K562 (cell line): ENCODE measurements around the gene DRC1. TPM values are rescaled to one million over a fixed set of nuclear protein-coding genes. Genes with fewer than 3 reads are reported as not detected.
A peak's percentile ranks its signal among the peaks of the same experiment; 100 is the strongest.

Experiments used
- BHLHE40 ChIP-seq: IDR thresholded peaks from 2 replicates; pipeline ENCODE4 v1.6.1; 2011; ENCODE audit warnings: low read length, improper control_type of control experiment
- CC2D1A ChIP-seq: fragments of 450-650 bp; IDR thresholded peaks from 2 replicates; pipeline ENCODE4 v1.6.1; 2017; ENCODE audit warnings: mild to moderate bottlenecking
- ESRRA ChIP-seq: fragments of 450-650 bp; IDR thresholded peaks from 2 replicates; pipeline ENCODE4 v1.6.1; 2014; ENCODE audit warnings: low read depth, mild to moderate bottlenecking, moderate library complexity, borderline replicate concordance
- ESRRB ChIP-seq: fragments of 250-450 bp; sonication (Bioruptor Pico); IDR thresholded peaks from 2 replicates; pipeline ENCODE4 v1.5.0; 2020; ENCODE audit warnings: mild to moderate bottlenecking, moderate library complexity, borderline replicate concordance
- FUS ChIP-seq: fragments of 200-400 bp; formaldehyde crosslinking; optimal IDR thresholded peaks from 2 replicates; pipeline ENCODE3; 2017; ENCODE audit warnings: low read depth, low read length
- HMGN3 ChIP-seq: IDR thresholded peaks from 2 replicates; pipeline ENCODE4 v1.6.1; 2011; ENCODE audit warnings: borderline replicate concordance, low read depth, mild to moderate bottlenecking, mixed read lengths, low read length; ENCODE audit not compliant: insufficient read length; ENCODE audit errors: extremely low read depth
- L3MBTL2 ChIP-seq: fragments of 450-650 bp; IDR thresholded peaks from 2 replicates; pipeline ENCODE4 v1.6.1; 2016; ENCODE audit warnings: mild to moderate bottlenecking, moderate library complexity
- MAZ ChIP-seq, 2 experiments: fragments of 450-650 bp in 1 of 2; sonication (generic) in 1 of 2; formaldehyde crosslinking; IDR thresholded peaks in 1 of 2; conservative IDR thresholded peaks in 1 of 2; 2 replicates each; pipeline versions ENCODE4 v1.4.0 to v1.5.0; 2020; ENCODE audit warnings: mild to moderate bottlenecking in 1 of 2, missing genetic modification reagents in 1 of 2
- MED1 ChIP-seq: sonication (generic); formaldehyde crosslinking; IDR thresholded peaks from 2 replicates; pipeline ENCODE4 v1.8.1; 2023; ENCODE audit warnings: missing genetic modification reagents, borderline replicate concordance
- MTA1 ChIP-seq: fragments of 450-650 bp; IDR thresholded peaks from 2 replicates; pipeline ENCODE4 v1.6.1; 2017; ENCODE audit warnings: borderline replicate concordance
- NCOA2 ChIP-seq, 2 experiments: fragments of 450-650 bp; IDR thresholded peaks; 2 replicates each; pipeline ENCODE4 v1.6.1; 2018; ENCODE audit warnings: mild to moderate bottlenecking in 2 of 2, moderate library complexity in 1 of 2; ENCODE audit not compliant: partially characterized antibody in 2 of 2
- NR2C1 ChIP-seq, 2 experiments: fragments of 450-650 bp; IDR thresholded peaks; 2 replicates each; pipeline ENCODE4 v1.6.1; 2017; ENCODE audit warnings: mild to moderate bottlenecking in 2 of 2, antibody characterized with exemption in 1 of 2, inconsistent platforms in 1 of 2, missing compliant biosample characterization in 1 of 2, missing genetic modification characterization in 1 of 2
- NRF1 ChIP-seq, 2 experiments: fragments of 450-650 bp; IDR thresholded peaks in 1 of 2; conservative IDR thresholded peaks in 1 of 2; 2 replicates each; pipeline ENCODE4 v1.6.1; 2014; ENCODE audit warnings: mild to moderate bottlenecking in 2 of 2
- POLR2G ChIP-seq: fragments of 200-400 bp; formaldehyde crosslinking; IDR thresholded peaks from 2 replicates; pipeline ENCODE4 v1.6.1; 2017; ENCODE audit warnings: low read depth, mild to moderate bottlenecking, antibody characterized with exemption, low read length, moderate library complexity
- RBM14 ChIP-seq: fragments of 200-400 bp; formaldehyde crosslinking; IDR thresholded peaks from 2 replicates; pipeline ENCODE4 v1.6.1; 2018; ENCODE audit warnings: low read depth, mild to moderate bottlenecking, low read length, moderate library complexity, borderline replicate concordance; ENCODE audit not compliant: insufficient read depth
- RBM15 ChIP-seq: fragments of 200-400 bp; formaldehyde crosslinking; IDR thresholded peaks from 2 replicates; pipeline ENCODE4 v1.6.1; 2018; ENCODE audit warnings: mild to moderate bottlenecking, low read length, moderate library complexity; ENCODE audit not compliant: insufficient read depth
- RBM34 ChIP-seq: fragments of 200-400 bp; formaldehyde crosslinking; IDR thresholded peaks from 2 replicates; pipeline ENCODE4 v1.6.1; 2018; ENCODE audit warnings: low read length, borderline replicate concordance; ENCODE audit not compliant: insufficient read depth
- SIX5 ChIP-seq, 2 experiments: IDR thresholded peaks; 2 replicates each; pipeline ENCODE4 v1.6.1; 2011; ENCODE audit warnings: low read length in 2 of 2, borderline replicate concordance in 1 of 2, low read depth in 1 of 2, mild to moderate bottlenecking in 1 of 2, moderate library complexity in 1 of 2; ENCODE audit not compliant: insufficient read depth in 1 of 2
- STAT5A ChIP-seq: IDR thresholded peaks from 2 replicates; pipeline ENCODE4 v1.6.1; 2012; ENCODE audit warnings: low read length, inconsistent platforms, borderline replicate concordance
- TAF15 ChIP-seq: fragments of 200-400 bp; formaldehyde crosslinking; IDR thresholded peaks from 2 replicates; pipeline ENCODE4 v1.6.1; 2017; ENCODE audit warnings: mild to moderate bottlenecking, low read depth, low read length, moderate library complexity
- ZFP91 ChIP-seq: sonication (generic); formaldehyde crosslinking; IDR thresholded peaks from 2 replicates; pipeline ENCODE4 v1.8.0; 2022; ENCODE audit warnings: mild to moderate bottlenecking, missing genetic modification reagents
- ZKSCAN1 ChIP-seq: fragments of 150-350 bp; IDR thresholded peaks from 2 replicates; pipeline ENCODE4 v1.6.1; 2016; ENCODE audit warnings: low read depth, low read length
- ZNF830 ChIP-seq: fragments of 250-450 bp; sonication (Bioruptor Pico); IDR thresholded peaks from 2 replicates; pipeline ENCODE4 v1.5.0; 2021; ENCODE audit warnings: mild to moderate bottlenecking
- polyA plus RNA-seq, 8 experiments: library from polyadenylated mRNA; depleted of rRNA in 4 of 8; stranded (reverse) in 5 of 8; unstranded in 3 of 8; fragments of >200 nt; fragmentation: Nextera tagmentation in 2 of 8; fragmentation: Illumina TruSeq in 1 of 8; extraction: Ambion mirVana in 2 of 8; extraction: Trizol in 1 of 8; gene quantifications; 2 replicates each; pipeline versions ENCODE4 v1.2.1 to v1.2.3, GENCODE V29; 2011 to 2014; ENCODE audit warnings: inconsistent platforms in 1 of 8, missing spikeins in 1 of 8
- total RNA-seq, 7 experiments: library from RNA; depleted of rRNA in 6 of 7; stranded (reverse); fragments of >200 nt in 6 of 7; fragmentation: Illumina TruSeq in 2 of 7; extraction: Trizol in 2 of 7; gene quantifications; 2 replicates each; pipeline versions ENCODE4 v1.2.1 to v1.2.3, GENCODE V29; 2011 to 2021; ENCODE audit warnings: low replicate concordance in 1 of 7
- TF ChIP-seq, protein P1 (sequence below): sonication (generic); formaldehyde crosslinking; IDR thresholded peaks from 2 replicates; pipeline ENCODE4 v1.8.1; 2022; ENCODE audit warnings: missing genetic modification reagents

Gene DRC1
- total and polyA plus RNA-seq, 9 of the 15 experiments (the other 6 are each of a cell fraction or from before 2014, with no cell fraction given) = 0.07 to 0.10 TPM; not detected in 7

- TF ChIP-seq ZFP91 (CRISPR knock-in tag) (no peak), MED1 (CRISPR knock-in tag) (no peak), FUS (no peak), ZKSCAN1 (no peak), POLR2G (no peak), ESRRB (no peak), L3MBTL2 (peak; percentile 34; the same call in 1 of the 2 replicates), RBM15 (no peak), SIX5 (IDR thresholded peaks at IDR 0.05; ENCODE audit: borderline replicate concordance in 1 of 2, insufficient read depth in 1 of 2, low read depth in 1 of 2, low read length in 2 of 2) (no peak), ESRRA (peak; percentile 86; the same call in 1 of the 2 replicates), MAZ (CRISPR knock-in tag; conservative IDR thresholded peaks at IDR 0.05 in 1 of 2, IDR thresholded peaks at IDR 0.05 in 1 of 2) (no peak; a peak in 1 of 4 replicates), MTA1 (no peak), NCOA2 (IDR thresholded peaks at IDR 0.05; ENCODE audit: partially characterized antibody in 2 of 2) (no peak), BHLHE40 (no peak), STAT5A (no peak), RBM14 (no peak), RBM34 (no peak), CC2D1A (no peak), NR2C1 (IDR thresholded peaks at IDR 0.05) (peak; percentile 84), NR2C1 (tag; IDR thresholded peaks at IDR 0.05) (peak; percentile 83), TAF15 (no peak), HMGN3 (no peak), ZNF830 (CRISPR knock-in tag) (no peak), NRF1 (conservative IDR thresholded peaks at IDR 0.05 in 1 of 2, IDR thresholded peaks at IDR 0.05 in 1 of 2) (no peak; a peak in 1 of 4 replicates)
- TF ChIP-seq, protein P1, sequence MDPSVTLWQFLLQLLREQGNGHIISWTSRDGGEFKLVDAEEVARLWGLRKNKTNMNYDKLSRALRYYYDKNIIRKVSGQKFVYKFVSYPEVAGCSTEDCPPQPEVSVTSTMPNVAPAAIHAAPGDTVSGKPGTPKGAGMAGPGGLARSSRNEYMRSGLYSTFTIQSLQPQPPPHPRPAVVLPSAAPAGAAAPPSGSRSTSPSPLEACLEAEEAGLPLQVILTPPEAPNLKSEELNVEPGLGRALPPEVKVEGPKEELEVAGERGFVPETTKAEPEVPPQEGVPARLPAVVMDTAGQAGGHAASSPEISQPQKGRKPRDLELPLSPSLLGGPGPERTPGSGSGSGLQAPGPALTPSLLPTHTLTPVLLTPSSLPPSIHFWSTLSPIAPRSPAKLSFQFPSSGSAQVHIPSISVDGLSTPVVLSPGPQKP (CRISPR knock-in tag) = no peak
Measured at GRCh38 chr2:26492749-26493515, 91.2 kb downstream of the DRC1 start (continued).
